GM12865 (cell line): ENCODE results near the gene KLK12.

Experiments
- DNase-seq: peaks from one replicate; pipeline ENCODE4 v3.0.0; 2010; ENCODE audit warnings: low read depth
- H3K4me3 ChIP-seq: 2 replicates; pipeline ENCODE4 v1.5.1; 2011; ENCODE audit warnings: mild to moderate bottlenecking, low read depth, low read length, control low read depth
- CTCF ChIP-seq: IDR thresholded peaks from 2 replicates; pipeline ENCODE4 v1.5.1; 2011; ENCODE audit warnings: low read length, control low read depth, low read depth, inconsistent platforms; ENCODE audit not compliant: insufficient read depth; ENCODE audit errors: missing control alignments

KLK12 gene

GRCh38 chr19:51059715-51060114 is 24.9 kb upstream of the KLK12 start:
- no peak for TF ChIP-seq CTCF
- H3K4me3 ChIP-seq = no peak overlapping the region
- no peak for DNase-seq

GRCh38 chr19:51055866-51056265 is 21.1 kb upstream of the KLK12 start:
- no peak for DNase-seq
- TF ChIP-seq CTCF = no peak
- H3K4me3 ChIP-seq = no peak overlapping the region

GRCh38 chr19:51047031-51047335 is 12.2 kb upstream of the KLK12 start:
- no peak overlapping the region for H3K4me3 ChIP-seq
- TF ChIP-seq CTCF = no peak
- no peak for DNase-seq

GRCh38 chr19:51044327-51044726 is 9.5 kb upstream of the KLK12 start:
- TF ChIP-seq CTCF = no peak
- H3K4me3 ChIP-seq = no peak overlapping the region
- DNase-seq = no peak

GRCh38 chr19:51043497-51043896 is 8.7 kb upstream of the KLK12 start:
- DNase-seq = no peak

GRCh38 chr19:51040151-51040550 is 5.3 kb upstream of the KLK12 start:
- no peak overlapping the region for H3K4me3 ChIP-seq
- TF ChIP-seq CTCF = no peak
- DNase-seq = no peak

More at GRCh38 chr19:51043497-51043896, 8.7 kb upstream of the KLK12 start:
- H3K4me3 ChIP-seq = no peak overlapping the region
- no peak for TF ChIP-seq CTCF

- no peak for DNase-seq
- no peak for TF ChIP-seq CTCF
- no peak overlapping the region for H3K4me3 ChIP-seq
These were observed 1.7 kb upstream of the KLK12 start for GRCh38 chr19:51036519-51036918.
